Activated naive CD4-positive, alpha-beta T cell treated with anti-CD3 and anti-CD28 coated beads, Interleukin-2, amount 50 U/mL, for 72 hours (primary cell): Measurements from ENCODE around the gene PDE2A. TPM values are rescaled to one million over a fixed set of nuclear protein-coding genes. Genes with fewer than 3 reads are reported as not detected.

ENCODE experiments used
- ATAC-seq, 2 donors: fragments of 150-1000 bp; cut with Tn5 transposase; 2 replicates each; pipeline ENCODE4 v1.10.0; 2021; ENCODE audit warnings: mild to moderate bottlenecking in 2 of 2, moderate library complexity in 2 of 2
- DNase-seq, 2 donors: peaks; one replicate each; pipeline ENCODE4 v3.0.0; 2021 to 2022; ENCODE audit warnings: low spot score in 2 of 2
- H3K27ac Mint-ChIP-seq, 2 donors: one replicate each; pipeline ENCODE4 v1.8.0; 2022; ENCODE audit warnings: mild to moderate bottlenecking in 2 of 2, mixed read lengths in 2 of 2
- H3K36me3 Mint-ChIP-seq, 2 donors: one replicate each; pipeline ENCODE4 v1.8.0; 2022; ENCODE audit warnings: mixed read lengths in 2 of 2
- H3K9me3 Mint-ChIP-seq, 2 donors: one replicate each; pipeline ENCODE4 v1.8.0; 2022; ENCODE audit warnings: mixed read lengths in 2 of 2
- total RNA-seq, 2 donors: library from RNA; stranded (reverse); gene quantifications; one replicate each; pipeline ENCODE4 v1.2.3, GENCODE V29; 2022

Gene PDE2A
- total RNA-seq, 2 donors from 2014 or later, result 0.68 to 0.97 TPM

- DNase-seq, result no peak
- no peak for ATAC-seq
- no peaks in the 10 kb centered on the region for H3K36me3 Mint-ChIP-seq
- H3K27ac Mint-ChIP-seq, result no peak overlapping the region
- H3K9me3 Mint-ChIP-seq, result no peaks in the 10 kb centered on the region
These were observed 125.8 kb downstream of the PDE2A start for GRCh38 chr11:72548463-72548862.

GRCh38 chr11:72546866-72547265 lies 127.4 kb downstream of the PDE2A start:
- Mint-ChIP-seq H3K36me3 (no peaks in the 10 kb centered on the region), H3K27ac (no peak overlapping the region), H3K9me3 (no peaks in the 10 kb centered on the region)
- ATAC-seq (no peak), DNase-seq (no peak)

- no peak overlapping the region for H3K27ac Mint-ChIP-seq
- ATAC-seq (no peak), DNase-seq (no peak)
- no peaks in the 10 kb centered on the region for H3K36me3 Mint-ChIP-seq
- H3K9me3 Mint-ChIP-seq, result no peaks in the 10 kb centered on the region
These were observed 129.6 kb downstream of the PDE2A start for GRCh38 chr11:72544589-72544988.

- Mint-ChIP-seq H3K36me3 (no peaks in the 10 kb centered on the region), H3K27ac (no peak overlapping the region), H3K9me3 (no peaks in the 10 kb centered on the region)
- ATAC-seq (peak in 1 of 2 donors; percentile 29), DNase-seq (no peak)
These were observed 130.2 kb downstream of the PDE2A start for GRCh38 chr11:72543849-72544542.

GRCh38 chr11:72541257-72541974 lies 132.8 kb downstream of the PDE2A start:
- H3K27ac Mint-ChIP-seq, result no peak overlapping the region
- DNase-seq, result no peak
- no peaks in the 10 kb centered on the region for H3K9me3 Mint-ChIP-seq
- ATAC-seq, result no peak
- H3K36me3 Mint-ChIP-seq, result no peaks in the 10 kb centered on the region

GRCh38 chr11:72537051-72537450 lies 137.2 kb downstream of the PDE2A start:
- DNase-seq (no peak), ATAC-seq (no peak)
- Mint-ChIP-seq H3K27ac (no peak overlapping the region), H3K9me3 (no peaks in the 10 kb centered on the region), H3K36me3 (no peaks in the 10 kb centered on the region)

GRCh38 chr11:72535194-72535547 lies 139.1 kb downstream of the PDE2A start:
- no peak for ATAC-seq
- no peak for DNase-seq
- Mint-ChIP-seq H3K27ac (no peak overlapping the region), H3K9me3 (no peaks in the 10 kb centered on the region), H3K36me3 (no peaks in the 10 kb centered on the region)

GRCh38 chr11:72534371-72535193 lies 139.6 kb downstream of the PDE2A start:
- no peak for ATAC-seq
- Mint-ChIP-seq H3K27ac (no peak overlapping the region), H3K36me3 (no peaks in the 10 kb centered on the region), H3K9me3 (no peaks in the 10 kb centered on the region)
- DNase-seq, result no peak

- Mint-ChIP-seq H3K9me3 (no peaks in the 10 kb centered on the region), H3K27ac (no peak overlapping the region), H3K36me3 (no peaks in the 10 kb centered on the region)
- DNase-seq (no peak), ATAC-seq (no peak)
These were observed 145.2 kb downstream of the PDE2A start for GRCh38 chr11:72529068-72529467.

GRCh38 chr11:72528121-72528520 lies 146.1 kb downstream of the PDE2A start:
- Mint-ChIP-seq H3K9me3 (no peaks in the 10 kb centered on the region), H3K36me3 (no peaks in the 10 kb centered on the region), H3K27ac (no peak overlapping the region)
- no peak for ATAC-seq
- no peak for DNase-seq

Other genes starting within 250 kb of the PDE2A start
- 10 to 100 TPM; 40.0 to 58.4 TPM for gene CLPB, start 239.9 kb downstream of the PDE2A start, total RNA-seq
- 100 to 1,000 TPM; 102 to 121 TPM for gene ARAP1, start 78.0 kb upstream of the PDE2A start, total RNA-seq
- 10 to 100 TPM in 1 of 2 donors, 1 to 10 TPM in 1; 8.0 to 11.9 TPM for gene STARD10, start 119.6 kb upstream of the PDE2A start, total RNA-seq
- gene ATG16L2, start 140.0 kb upstream of the PDE2A start, total RNA-seq, result 100 to 1,000 TPM in 1 of 2 donors, 10 to 100 TPM in 1; 64.2 to 189 TPM